DND-41 (cell line): ENCODE results near the gene IGF2BP2.

Experiments used
- EZH2 ChIP-seq: IDR thresholded peaks from 3 replicates; pipeline ENCODE4 v1.6.1; 2012; ENCODE audit warnings: borderline replicate concordance, low read depth, mild to moderate bottlenecking, moderate library complexity, low read length, inconsistent platforms; ENCODE audit not compliant: severe bottlenecking
- TF ChIP-seq, protein P1 (sequence below): IDR thresholded peaks from 2 replicates; pipeline ENCODE4 v1.5.1; 2012; ENCODE audit warnings: borderline replicate concordance, low read length, moderate library complexity, mild to moderate bottlenecking; ENCODE audit not compliant: poor library complexity, severe bottlenecking; ENCODE audit errors: extremely low read depth

DNA sequence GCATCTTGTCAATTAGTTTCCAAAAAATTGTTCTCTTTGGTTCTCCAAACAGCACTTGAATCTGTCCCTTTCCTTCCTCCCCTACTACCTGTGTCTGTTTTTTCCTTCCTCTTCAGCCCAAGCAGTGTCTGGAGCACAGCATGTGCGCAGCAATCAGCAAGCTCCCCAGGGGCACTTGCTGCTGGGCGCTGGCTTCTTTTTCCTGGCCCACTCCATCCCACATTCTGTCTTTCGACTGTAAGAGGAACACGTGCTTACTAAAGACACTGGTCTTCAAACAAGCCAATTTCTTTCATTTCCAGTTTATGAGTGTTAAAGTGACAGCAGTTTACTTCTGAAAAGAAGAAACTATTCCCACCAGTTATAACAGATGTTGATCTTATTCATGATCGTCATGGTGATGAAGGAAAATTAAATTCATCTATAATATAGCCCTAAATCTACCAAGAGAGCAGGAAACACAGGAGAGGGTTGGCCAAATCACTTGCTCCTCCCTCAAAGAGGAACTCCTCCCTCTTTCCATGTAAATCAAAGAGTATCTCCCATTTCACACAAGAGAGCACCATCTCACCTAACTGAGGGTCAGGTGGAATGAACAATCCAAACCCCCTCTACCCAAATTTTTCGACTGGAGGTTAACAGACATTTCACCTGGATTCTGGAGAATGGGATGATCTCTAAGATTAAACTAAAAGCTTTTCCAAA lies 115.4 kb downstream of the IGF2BP2 start:
- TF ChIP-seq, protein P1, sequence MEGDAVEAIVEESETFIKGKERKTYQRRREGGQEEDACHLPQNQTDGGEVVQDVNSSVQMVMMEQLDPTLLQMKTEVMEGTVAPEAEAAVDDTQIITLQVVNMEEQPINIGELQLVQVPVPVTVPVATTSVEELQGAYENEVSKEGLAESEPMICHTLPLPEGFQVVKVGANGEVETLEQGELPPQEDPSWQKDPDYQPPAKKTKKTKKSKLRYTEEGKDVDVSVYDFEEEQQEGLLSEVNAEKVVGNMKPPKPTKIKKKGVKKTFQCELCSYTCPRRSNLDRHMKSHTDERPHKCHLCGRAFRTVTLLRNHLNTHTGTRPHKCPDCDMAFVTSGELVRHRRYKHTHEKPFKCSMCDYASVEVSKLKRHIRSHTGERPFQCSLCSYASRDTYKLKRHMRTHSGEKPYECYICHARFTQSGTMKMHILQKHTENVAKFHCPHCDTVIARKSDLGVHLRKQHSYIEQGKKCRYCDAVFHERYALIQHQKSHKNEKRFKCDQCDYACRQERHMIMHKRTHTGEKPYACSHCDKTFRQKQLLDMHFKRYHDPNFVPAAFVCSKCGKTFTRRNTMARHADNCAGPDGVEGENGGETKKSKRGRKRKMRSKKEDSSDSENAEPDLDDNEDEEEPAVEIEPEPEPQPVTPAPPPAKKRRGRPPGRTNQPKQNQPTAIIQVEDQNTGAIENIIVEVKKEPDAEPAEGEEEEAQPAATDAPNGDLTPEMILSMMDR: no peak
- no peak for TF ChIP-seq EZH2
